Measurements from ENCODE around the gene DHX34.
"Not testable (repeated sequence)": the region's sequence is repeated elsewhere in the genome, so short reads cannot be mapped to it uniquely, and the experiment has no call there.

DHX34 gene

GRCh38 chr19:47381653-47382279 is 32.7 kb downstream of the DHX34 start:
- no peak overlapping the region for H3K4me3 ChIP-seq (ENCODE audit: low read length)
- DNase-seq (ENCODE audit: low read depth, low spot score) = peak; percentile 21

- not testable (repeated sequence) for H3K4me3 ChIP-seq (ENCODE audit: low read length); DNase-seq (ENCODE audit: low read depth, low spot score)
Observed at GRCh38 chr19:47383890-47384289, 34.8 kb downstream of the DHX34 start.

GRCh38 chr19:47384533-47384932 is 35.4 kb downstream of the DHX34 start:
- DNase-seq (ENCODE audit: low read depth, low spot score); H3K4me3 ChIP-seq (ENCODE audit: low read length): not testable (repeated sequence)

- not testable (repeated sequence) for DNase-seq (ENCODE audit: low read depth, low spot score); H3K4me3 ChIP-seq (ENCODE audit: low read length)
Observed at GRCh38 chr19:47386582-47386981, 37.5 kb downstream of the DHX34 start.

GRCh38 chr19:47387623-47388022 is 38.5 kb downstream of the DHX34 start:
- not testable (repeated sequence) for H3K4me3 ChIP-seq (ENCODE audit: low read length); DNase-seq (ENCODE audit: low read depth, low spot score)

- DNase-seq (ENCODE audit: low read depth, low spot score); H3K4me3 ChIP-seq (ENCODE audit: low read length): not testable (repeated sequence)
Observed at GRCh38 chr19:47388721-47389120, 39.6 kb downstream of the DHX34 start.

GRCh38 chr19:47389150-47389556 is 40.0 kb downstream of the DHX34 start:
- H3K4me3 ChIP-seq (ENCODE audit: low read length) = no peak overlapping the region
- no peak for DNase-seq (ENCODE audit: low read depth, low spot score)

- no peak for DNase-seq (ENCODE audit: low read depth, low spot score)
- no peak overlapping the region for H3K4me3 ChIP-seq (ENCODE audit: low read length)
Observed at GRCh38 chr19:47390533-47391488, 41.7 kb downstream of the DHX34 start.

GRCh38 chr19:47391510-47392223 is 42.6 kb downstream of the DHX34 start:
- peak; percentile 53 for DNase-seq (ENCODE audit: low read depth, low spot score)
- no peak overlapping the region for H3K4me3 ChIP-seq (ENCODE audit: low read length)

- DNase-seq (ENCODE audit: low read depth, low spot score) = no peak
- H3K4me3 ChIP-seq (ENCODE audit: low read length) = no peak overlapping the region
Observed at GRCh38 chr19:47398707-47399597, 49.8 kb downstream of the DHX34 start.

- no peak overlapping the region for H3K4me3 ChIP-seq (ENCODE audit: low read length)
- DNase-seq (ENCODE audit: low read depth, low spot score) = no peak
Observed at GRCh38 chr19:47402504-47402903, 53.4 kb downstream of the DHX34 start.

- DNase-seq (ENCODE audit: low read depth, low spot score) = no peak
- H3K4me3 ChIP-seq (ENCODE audit: low read length) = no peak overlapping the region
Observed at GRCh38 chr19:47404334-47405196, 55.5 kb downstream of the DHX34 start.

GRCh38 chr19:47405197-47405550 is 56.1 kb downstream of the DHX34 start:
- DNase-seq (ENCODE audit: low read depth, low spot score) = no peak
- H3K4me3 ChIP-seq (ENCODE audit: low read length) = no peak overlapping the region

- H3K4me3 ChIP-seq (ENCODE audit: low read length) = no peak overlapping the region
- DNase-seq (ENCODE audit: low read depth, low spot score) = no peak
Observed at GRCh38 chr19:47405854-47406417, 56.8 kb downstream of the DHX34 start.

- H3K4me3 ChIP-seq (ENCODE audit: low read length) = no peak overlapping the region
- DNase-seq (ENCODE audit: low read depth, low spot score) = no peak
Observed at GRCh38 chr19:47406711-47407416, 57.7 kb downstream of the DHX34 start.

- no peak overlapping the region for H3K4me3 ChIP-seq (ENCODE audit: low read length)
- DNase-seq (ENCODE audit: low read depth, low spot score) = no peak
Observed at GRCh38 chr19:47407417-47407774, 58.3 kb downstream of the DHX34 start.
